ENCODE measurements around the gene POFUT2. TPM values are rescaled to one million over a fixed set of nuclear protein-coding genes. Genes with fewer than 3 reads are reported as not detected.

POFUT2 gene
- total RNA-seq, 4 donors from 2014 or later = 17.5 to 48.9 (median 19.8) TPM

DNA sequence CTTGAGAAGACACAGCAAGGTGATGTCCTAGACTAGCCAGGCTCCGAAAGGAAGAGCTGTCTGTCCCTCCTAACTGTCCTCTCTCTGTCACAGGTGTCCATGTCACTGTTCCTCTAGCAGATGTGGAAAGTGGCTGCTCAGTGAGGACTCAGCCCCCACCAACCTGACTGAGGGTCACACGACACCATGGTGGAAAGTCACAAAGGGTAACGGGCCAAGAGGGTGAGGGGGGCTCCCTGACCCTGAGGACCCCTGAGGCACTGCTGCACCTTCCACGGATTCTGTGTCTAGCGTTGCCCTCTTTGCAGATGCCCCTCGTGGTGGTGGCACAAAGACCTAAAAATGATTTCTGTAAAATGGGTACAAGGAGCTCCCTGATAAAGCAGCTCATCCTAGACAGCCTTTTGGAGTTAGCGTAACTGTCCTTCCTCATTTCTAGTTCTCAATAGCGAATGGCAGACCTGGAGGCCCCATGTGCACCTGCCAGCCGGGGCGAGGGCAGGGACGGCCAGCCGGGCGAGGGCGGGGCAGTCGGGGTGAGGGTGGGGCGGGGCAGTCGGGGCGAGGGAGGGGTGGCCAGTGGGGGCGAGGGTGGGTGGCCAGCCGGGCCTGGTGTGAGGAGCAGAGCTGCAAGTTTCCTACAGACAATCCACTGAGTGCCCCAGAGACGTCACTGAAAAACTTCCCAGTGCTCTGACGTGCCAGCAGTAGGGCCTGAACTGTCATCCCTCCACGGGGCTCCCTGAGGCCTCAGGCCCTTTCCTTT is 23.4 kb downstream of the POFUT2 start:
- ATAC-seq (ENCODE audit: low FRiP score) = no peak
- TF ChIP-seq, protein P1, sequence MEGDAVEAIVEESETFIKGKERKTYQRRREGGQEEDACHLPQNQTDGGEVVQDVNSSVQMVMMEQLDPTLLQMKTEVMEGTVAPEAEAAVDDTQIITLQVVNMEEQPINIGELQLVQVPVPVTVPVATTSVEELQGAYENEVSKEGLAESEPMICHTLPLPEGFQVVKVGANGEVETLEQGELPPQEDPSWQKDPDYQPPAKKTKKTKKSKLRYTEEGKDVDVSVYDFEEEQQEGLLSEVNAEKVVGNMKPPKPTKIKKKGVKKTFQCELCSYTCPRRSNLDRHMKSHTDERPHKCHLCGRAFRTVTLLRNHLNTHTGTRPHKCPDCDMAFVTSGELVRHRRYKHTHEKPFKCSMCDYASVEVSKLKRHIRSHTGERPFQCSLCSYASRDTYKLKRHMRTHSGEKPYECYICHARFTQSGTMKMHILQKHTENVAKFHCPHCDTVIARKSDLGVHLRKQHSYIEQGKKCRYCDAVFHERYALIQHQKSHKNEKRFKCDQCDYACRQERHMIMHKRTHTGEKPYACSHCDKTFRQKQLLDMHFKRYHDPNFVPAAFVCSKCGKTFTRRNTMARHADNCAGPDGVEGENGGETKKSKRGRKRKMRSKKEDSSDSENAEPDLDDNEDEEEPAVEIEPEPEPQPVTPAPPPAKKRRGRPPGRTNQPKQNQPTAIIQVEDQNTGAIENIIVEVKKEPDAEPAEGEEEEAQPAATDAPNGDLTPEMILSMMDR (IDR thresholded peaks at IDR 0.05) = no peak
- no peak for DNase-seq (ENCODE audit: low spot score)

DNA sequence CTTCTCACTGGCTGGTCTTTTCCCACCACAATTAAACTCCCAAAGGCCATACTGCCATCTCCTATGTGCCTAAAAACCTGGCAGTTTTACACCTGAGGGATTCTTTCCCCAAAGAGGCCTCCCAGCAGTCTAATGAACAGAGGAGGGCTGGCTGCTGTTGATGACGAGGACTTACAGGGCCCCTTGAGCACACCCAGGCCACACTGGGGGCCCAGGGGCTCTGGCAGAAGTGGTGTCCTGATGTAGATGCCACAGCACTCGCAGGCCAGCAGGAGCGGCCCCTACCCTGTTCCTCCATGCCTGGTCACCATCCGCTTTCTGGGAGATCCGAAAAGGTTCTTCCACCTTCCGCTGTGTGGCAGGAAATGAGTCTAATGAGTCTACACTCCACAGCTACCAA is 24.2 kb downstream of the POFUT2 start:
- DNase-seq (ENCODE audit: low spot score) (no peak), ATAC-seq (ENCODE audit: low FRiP score) (no peak)
- TF ChIP-seq, protein P1 (IDR thresholded peaks at IDR 0.05) = no peak

DNA sequence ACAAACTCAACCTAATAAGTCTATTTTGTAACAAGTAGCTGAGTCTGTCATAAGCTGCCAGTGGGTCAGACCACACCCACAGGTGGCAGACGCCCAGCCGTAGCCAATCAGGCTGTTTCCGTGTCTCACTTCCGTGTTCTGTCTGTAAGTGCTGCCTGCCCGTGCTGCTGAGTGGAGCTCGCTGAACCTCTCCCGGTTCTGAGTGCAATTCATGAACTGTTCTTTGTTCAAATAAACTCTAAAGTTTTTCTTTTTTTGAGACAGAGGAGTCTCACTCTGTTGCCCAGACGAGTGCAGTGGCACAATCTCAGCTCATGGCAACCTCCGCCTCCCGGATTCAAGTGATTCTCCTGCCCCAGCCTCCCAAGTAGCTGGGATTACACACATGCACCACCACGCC is 25.1 kb downstream of the POFUT2 start:
- ATAC-seq (ENCODE audit: low FRiP score) = no peak
- DNase-seq (ENCODE audit: low spot score) = no peak
- TF ChIP-seq, protein P1 (IDR thresholded peaks at IDR 0.05) = no peak

DNA sequence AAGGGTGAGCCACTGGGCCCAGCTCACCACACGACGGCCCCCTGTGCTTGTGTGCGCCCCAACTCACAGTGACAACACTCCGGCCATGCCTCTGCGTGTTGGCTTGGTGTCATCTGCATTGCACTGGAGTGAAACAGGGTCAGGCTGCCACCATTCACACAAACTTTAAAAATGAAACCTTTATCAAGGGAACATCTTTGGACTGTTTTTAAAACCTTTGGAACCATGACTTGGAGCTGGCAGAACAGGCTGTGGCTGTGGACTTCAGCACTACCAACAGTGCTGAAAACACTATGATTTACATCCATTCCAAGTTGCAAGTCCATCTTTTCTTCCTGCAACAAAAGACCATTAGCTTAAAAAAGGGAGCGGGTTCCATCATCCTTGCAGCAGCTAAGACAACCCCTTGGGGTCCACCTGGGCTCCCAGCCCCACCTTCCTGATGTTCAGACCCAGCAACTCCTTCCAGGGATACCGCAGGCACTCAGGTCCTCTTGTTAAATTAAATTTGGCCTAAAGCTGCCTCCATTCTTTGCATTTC is 25.6 kb downstream of the POFUT2 start:
- TF ChIP-seq, protein P1 (IDR thresholded peaks at IDR 0.05) = no peak
- ATAC-seq (ENCODE audit: low FRiP score) (no peak), DNase-seq (ENCODE audit: low spot score) (no peak)

DNA sequence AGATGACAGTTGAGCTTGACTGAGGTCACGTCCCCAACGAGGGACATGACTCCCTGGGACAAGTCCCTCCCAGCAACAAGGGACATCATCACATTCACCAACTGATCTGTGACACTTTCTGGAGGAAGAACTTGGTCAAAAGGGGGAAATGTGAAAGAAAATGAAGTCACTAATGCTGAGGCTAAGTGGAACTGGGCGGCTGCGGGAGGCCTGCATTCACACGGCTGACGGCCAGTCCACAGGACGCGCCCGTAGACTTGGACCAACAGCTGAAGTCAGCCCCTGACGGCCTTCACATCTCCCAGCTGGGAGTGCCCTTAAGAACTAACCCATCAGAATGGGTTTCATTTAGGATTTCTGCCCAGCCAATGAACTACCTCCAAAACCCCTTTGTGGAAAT is 26.6 kb downstream of the POFUT2 start:
- ATAC-seq (ENCODE audit: low FRiP score) (no peak), DNase-seq (ENCODE audit: low spot score) (no peak)
- TF ChIP-seq, protein P1 (IDR thresholded peaks at IDR 0.05) = no peak

DNA sequence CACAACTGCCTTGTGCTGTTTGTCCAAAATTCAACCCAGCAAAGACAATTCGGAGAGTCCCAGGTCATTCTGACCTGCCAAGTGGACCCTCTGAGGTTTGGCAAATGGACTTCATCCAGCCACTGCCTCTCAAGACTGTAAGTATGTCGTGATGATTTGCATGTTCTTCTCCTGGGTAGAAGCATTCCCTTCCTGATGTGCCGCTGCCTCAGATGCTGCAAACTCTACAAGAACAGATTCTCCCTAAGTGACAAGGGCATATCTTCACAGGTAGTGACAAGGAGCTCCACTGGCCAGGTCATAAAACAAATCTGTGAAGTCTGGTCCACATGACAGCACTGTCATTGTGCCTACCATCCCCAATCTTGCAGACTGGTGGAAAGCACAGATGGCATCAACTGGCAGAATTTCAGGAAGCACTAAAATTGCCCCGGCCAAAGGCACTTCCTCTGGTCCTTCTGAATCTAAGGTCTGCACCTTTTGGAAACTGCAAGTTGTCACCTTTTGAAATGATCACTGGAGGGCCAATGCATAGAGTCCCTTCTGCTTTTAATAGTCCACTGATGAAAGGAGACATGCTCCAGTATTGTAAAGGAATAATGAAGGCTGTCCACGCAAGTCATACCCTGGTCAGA is 27.4 kb downstream of the POFUT2 start:
- DNase-seq (ENCODE audit: low spot score) (no peak), ATAC-seq (ENCODE audit: low FRiP score) (no peak)
- TF ChIP-seq, protein P1 (IDR thresholded peaks at IDR 0.05) = no peak
